Left ventricle myocardium inferior (tissue), 1 donor: Measurements from ENCODE around the gene PLCG1. TPM values are rescaled to one million over a fixed set of nuclear protein-coding genes. Genes with fewer than 3 reads are reported as not detected.

Source experiments
- DNase-seq: peaks from one replicate; pipeline ENCODE4 v3.0.0-alpha.2; 2020
- H3K27ac ChIP-seq: fragments of 200-600 bp; replicated peaks from 2 replicates; pipeline ENCODE4 v1.8.0; 2021
- H3K27me3 ChIP-seq: fragments of 200-600 bp; 2 replicates; pipeline ENCODE4 v1.8.0; 2021; ENCODE audit warnings: low read depth
- H3K36me3 ChIP-seq: fragments of 200-600 bp; 2 replicates; pipeline ENCODE4 v1.8.0; 2021
- H3K4me1 ChIP-seq: fragments of 200-600 bp; 2 replicates; pipeline ENCODE4 v1.8.0; 2021
- H3K4me3 ChIP-seq: fragments of 200-600 bp; 2 replicates; pipeline ENCODE4 v1.8.0; 2021; ENCODE audit warnings: mild to moderate bottlenecking, moderate library complexity
- H3K9me3 ChIP-seq: fragments of 200-600 bp; replicated peaks from 2 replicates; pipeline ENCODE4 v1.8.0; 2021
- intact Hi-C: fragments of 100-400 bp; cut with micrococcal nuclease; formaldehyde crosslinking; loops from one replicate; pipeline ENCODE4 v1.11.0; 2022
- total RNA-seq: library from RNA; stranded (reverse); fragmentation: NEBNext Ultra II Directional; extraction: Animal tissue kit (Norgen Biotek cat#: 25700); gene quantifications from one replicate; pipeline ENCODE4 v1.2.1, GENCODE V29; 2021
- TF ChIP-seq, protein P1 (sequence below): fragments of 200-600 bp; IDR thresholded peaks from 2 replicates; pipeline ENCODE4 v1.8.0; 2021; ENCODE audit warnings: antibody characterized with exemption, mild to moderate bottlenecking, borderline replicate concordance
- donor health status: DM: no; HTN: yes; CAD: no; lungs with severe emphysema.

Gene PLCG1
- total RNA-seq, 1 donor from 2014 or later: 46.1 TPM

DNA sequence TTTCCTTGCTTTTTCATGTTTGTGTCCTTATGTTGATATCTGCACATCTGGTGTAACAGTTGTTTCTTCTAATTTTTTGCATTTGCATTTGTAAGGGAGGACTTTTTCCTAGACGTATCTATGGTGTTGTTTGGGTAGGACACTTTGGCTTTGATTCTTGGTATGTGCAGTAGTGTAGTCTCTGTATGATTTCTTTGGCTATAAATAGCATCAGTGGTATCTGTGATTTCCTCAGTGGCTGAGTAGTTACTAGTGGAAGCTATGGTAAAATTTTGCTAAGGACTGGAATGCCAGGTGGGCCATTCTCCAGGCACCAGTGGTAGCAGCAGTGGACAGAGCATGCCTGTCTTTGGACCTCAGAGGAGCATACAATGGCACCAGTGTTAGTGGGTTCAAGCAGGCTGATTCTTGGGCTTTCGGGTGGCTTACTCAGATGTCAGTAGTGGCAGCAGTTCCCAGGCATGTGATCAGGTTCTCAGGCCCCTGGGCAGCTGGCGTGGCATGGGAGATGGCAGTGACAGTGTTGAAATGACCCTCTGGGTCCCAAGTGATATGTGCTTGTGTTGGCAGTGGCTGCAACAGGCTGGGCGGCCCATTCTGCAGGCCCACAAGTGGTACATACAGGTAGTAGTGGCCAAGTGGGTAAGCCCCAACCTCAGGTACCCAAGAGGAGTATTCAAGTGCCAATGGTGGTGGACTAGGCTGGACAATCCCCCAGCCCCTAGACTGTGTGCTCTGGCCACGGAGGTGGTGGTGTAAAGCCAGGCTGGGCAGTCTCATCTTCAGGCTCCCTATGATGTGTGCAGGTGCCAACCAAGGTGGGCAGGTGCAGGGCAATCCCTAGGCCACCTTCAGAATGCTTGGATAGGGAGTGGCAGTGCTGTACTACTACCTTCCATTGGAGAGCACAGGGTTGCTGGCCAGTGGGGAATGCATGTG is 54.5 kb downstream of the PLCG1 start:
- Histone ChIP-seq H3K9me3 (peaks cover 47% of the 10 kb centered on the region), H3K27me3 (no peaks in the 10 kb centered on the region), H3K27ac (no peak overlapping the region), H3K4me3 (no peak overlapping the region), H3K4me1 (peaks cover 11% of the 10 kb centered on the region), H3K36me3 (peaks cover 18% of the 10 kb centered on the region)
- intact Hi-C loops: no loop called here
- no peak for DNase-seq
- TF ChIP-seq, protein P1, sequence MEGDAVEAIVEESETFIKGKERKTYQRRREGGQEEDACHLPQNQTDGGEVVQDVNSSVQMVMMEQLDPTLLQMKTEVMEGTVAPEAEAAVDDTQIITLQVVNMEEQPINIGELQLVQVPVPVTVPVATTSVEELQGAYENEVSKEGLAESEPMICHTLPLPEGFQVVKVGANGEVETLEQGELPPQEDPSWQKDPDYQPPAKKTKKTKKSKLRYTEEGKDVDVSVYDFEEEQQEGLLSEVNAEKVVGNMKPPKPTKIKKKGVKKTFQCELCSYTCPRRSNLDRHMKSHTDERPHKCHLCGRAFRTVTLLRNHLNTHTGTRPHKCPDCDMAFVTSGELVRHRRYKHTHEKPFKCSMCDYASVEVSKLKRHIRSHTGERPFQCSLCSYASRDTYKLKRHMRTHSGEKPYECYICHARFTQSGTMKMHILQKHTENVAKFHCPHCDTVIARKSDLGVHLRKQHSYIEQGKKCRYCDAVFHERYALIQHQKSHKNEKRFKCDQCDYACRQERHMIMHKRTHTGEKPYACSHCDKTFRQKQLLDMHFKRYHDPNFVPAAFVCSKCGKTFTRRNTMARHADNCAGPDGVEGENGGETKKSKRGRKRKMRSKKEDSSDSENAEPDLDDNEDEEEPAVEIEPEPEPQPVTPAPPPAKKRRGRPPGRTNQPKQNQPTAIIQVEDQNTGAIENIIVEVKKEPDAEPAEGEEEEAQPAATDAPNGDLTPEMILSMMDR: no peak

DNA sequence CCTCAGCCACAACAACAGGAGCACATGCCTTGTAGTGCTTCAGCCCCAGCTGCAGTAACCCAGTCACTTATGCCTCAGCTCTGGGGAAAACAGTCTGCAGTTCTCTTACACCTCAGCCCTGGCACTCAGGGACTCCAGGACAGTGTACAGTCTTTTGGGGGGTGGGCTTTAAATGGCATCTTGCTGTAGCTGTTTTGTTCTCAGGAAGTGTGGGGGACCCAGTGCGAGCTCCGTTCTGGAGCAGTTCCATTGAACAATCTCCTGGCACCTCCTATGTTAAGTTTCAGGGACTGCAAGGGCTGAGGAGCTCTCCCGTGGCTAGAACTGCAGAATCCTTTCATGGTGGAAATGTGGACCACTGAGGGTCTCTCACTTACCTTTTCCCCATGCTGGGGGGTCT is 55.2 kb downstream of the PLCG1 start:
- intact Hi-C loops: no loop called here
- Histone ChIP-seq H3K9me3 (peaks cover 44% of the 10 kb centered on the region), H3K27me3 (no peaks in the 10 kb centered on the region), H3K36me3 (peaks cover 18% of the 10 kb centered on the region), H3K4me3 (no peak overlapping the region), H3K4me1 (peaks cover 11% of the 10 kb centered on the region), H3K27ac (no peak overlapping the region)
- no peak for DNase-seq
- TF ChIP-seq, protein P1: no peak

DNA sequence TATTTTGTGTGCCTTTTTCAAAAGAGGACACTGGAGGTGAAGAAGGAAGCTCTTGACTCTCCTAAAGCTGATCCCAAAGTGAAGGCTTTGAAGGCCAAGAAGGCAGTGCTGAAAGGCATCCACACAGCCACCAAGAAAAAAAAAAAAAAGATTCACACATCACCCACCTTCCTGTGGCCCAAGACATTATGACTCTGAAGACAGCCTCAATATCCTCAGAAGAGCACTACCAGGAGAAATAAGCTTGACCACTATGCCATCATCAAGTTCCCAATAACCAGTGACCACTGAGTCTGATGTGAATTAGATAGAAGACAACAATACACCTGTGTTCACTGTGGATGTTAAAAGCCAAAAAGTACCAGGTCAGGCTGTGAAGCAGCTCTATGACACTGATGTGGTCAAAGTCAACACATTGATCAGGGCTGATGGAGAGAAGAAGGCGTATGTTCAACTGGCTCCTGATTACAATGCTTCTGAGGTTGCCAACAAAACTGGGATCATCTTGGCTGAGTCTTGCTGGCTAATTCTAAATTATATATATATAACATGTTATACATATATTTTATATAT is 59.4 kb downstream of the PLCG1 start:
- Histone ChIP-seq H3K4me3 (no peak overlapping the region), H3K27me3 (no peaks in the 10 kb centered on the region), H3K4me1 (peaks cover 23% of the 10 kb centered on the region), H3K27ac (no peak overlapping the region), H3K9me3 (peaks cover 35% of the 10 kb centered on the region), H3K36me3 (peaks cover 43% of the 10 kb centered on the region)
- DNase-seq: no peak
- intact Hi-C loops: no loop called here
- TF ChIP-seq, protein P1: no peak

DNA sequence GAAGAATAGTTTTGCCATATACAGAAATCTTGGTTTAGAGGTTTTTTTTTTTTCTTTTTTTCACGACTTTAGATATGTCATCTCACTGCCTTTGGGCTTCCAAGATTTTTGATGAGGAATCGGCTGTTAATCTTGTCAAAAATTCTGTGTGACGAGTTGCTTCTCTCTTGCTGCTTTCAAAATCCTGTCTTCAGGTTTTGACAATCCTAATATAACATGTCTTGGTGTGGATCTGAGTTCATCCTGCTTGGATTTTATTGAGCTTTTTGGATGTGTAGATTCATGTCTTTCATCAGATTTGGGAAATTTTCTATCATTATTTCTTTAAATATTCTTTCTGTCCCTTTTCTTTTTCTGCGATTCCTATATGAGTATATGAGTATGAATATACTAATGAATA is 61.1 kb downstream of the PLCG1 start:
- no peak for DNase-seq
- TF ChIP-seq, protein P1: no peak
- Histone ChIP-seq H3K4me3 (no peak overlapping the region), H3K27ac (no peak overlapping the region), H3K4me1 (peaks cover 16% of the 10 kb centered on the region), H3K9me3 (peaks cover 22% of the 10 kb centered on the region), H3K36me3 (peaks cover 30% of the 10 kb centered on the region), H3K27me3 (no peaks in the 10 kb centered on the region)
- intact Hi-C loops: no loop called here

DNA sequence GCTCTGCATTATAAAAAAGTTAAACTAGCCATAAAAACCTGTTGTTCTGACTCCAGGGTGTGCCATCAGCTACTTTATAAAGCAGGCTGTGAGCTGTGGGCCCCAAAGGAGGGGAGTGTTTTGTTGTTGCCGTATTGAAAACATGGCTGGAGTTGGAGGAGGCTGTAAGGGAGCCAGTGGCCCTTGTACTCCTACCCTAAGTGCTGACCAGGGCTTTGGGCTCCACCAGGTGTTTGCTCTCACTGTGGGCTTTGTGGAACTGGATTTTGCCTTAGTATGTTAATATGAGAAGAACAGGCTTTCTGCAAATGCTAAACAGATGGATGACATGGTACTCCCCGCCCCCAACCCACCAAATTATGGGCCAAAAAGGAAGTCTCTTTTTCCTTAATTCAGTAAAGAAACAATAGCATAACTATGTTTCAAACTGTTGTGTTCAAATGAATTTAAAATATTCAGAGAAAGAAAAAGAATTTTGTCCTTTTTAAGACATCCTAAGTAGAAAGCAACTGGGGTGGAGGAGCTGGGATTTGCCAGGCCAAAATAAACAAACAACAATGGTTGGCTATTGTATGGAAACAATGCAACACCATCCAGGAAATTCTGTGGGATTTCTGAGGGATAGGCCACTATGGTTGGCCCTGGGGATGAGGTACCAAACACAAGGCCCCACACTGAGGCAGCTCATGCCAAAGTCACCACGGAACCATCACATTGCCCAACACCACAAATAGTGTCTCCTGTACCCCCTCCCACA is 63.3 kb downstream of the PLCG1 start:
- Histone ChIP-seq H3K4me1 (peaks cover 29% of the 10 kb centered on the region), H3K27me3 (no peaks in the 10 kb centered on the region), H3K4me3 (no peak overlapping the region), H3K36me3 (peaks cover 43% of the 10 kb centered on the region), H3K27ac (peak overlapping the region; percentile 64), H3K9me3 (peaks cover 19% of the 10 kb centered on the region)
- TF ChIP-seq, protein P1: no peak
- no peak for DNase-seq
- intact Hi-C loops: no loop called here
